Activated CD4-positive, CD25-positive, alpha-beta regulatory T cell treated with anti-CD3 and anti-CD28 coated beads, Interleukin-2, amount 50 U/mL, for 72 hours (primary cell): ENCODE measurements around the gene GNAI2.

Experiments
- DNase-seq: peaks from one replicate; pipeline ENCODE4 v3.0.0; 2021

Gene GNAI2

GRCh38 chr3:50302095-50303012 lies 66.3 kb downstream of the GNAI2 start:
- no peak for DNase-seq

DNA sequence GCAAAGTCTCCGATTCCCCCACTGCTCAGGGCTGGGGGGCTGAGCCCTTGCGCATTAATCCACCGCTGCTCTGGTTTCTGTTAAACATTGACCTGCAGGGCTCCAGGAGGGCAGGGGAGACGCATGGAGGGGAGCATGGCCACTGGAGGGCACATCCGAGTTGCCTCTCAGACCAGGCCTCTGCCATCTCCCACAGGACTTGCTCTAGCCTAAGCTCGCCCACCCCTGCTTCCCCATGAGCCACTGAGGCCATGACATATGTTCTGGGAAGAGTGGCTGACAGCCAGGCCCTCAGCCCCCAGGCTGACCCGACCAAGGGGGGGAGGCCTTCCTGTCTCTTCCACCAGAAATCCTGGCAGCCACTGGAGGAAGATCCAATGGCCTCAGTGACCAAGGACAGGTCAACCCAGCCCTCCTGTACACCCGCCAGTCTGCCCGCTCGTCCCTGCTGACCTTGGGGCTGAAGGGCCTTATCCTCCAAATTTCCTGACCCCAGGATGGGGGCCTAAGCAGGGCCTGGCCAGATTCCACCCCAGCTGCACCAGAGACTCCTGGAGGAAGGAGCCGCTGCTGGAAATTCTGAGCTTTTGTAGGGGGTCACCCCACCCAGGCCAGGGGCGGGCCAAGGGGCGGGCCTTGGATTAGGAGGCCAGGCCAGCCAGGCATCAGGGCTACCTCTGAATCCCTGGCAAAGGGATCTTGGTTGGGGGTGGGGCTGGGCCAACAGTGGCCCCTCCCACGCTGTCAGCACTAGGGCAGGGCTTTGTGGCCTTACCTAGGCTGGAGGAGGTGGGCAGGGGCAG lies 67.2 kb downstream of the GNAI2 start, which contains the start of gene HYAL1:
Gene HYAL1, minus strand, starts transcription at position 562 of the 803 bp plus-strand sequence. CDS start 618 bp downstream, outside the sequence.
- no peak for DNase-seq

GRCh38 chr3:50304601-50305000 lies 68.6 kb downstream of the GNAI2 start:
- DNase-seq = no peak
